ENCODE measurements around the gene POLR1H. TPM values are rescaled to one million over a fixed set of nuclear protein-coding genes. Genes with fewer than 3 reads are reported as not detected.
"Not testable (repeated sequence)": the region's sequence is repeated elsewhere in the genome, so short reads cannot be mapped to it uniquely, and the experiment has no call there.

POLR1H gene
- total RNA-seq, 2 donors from 2014 or later = 16.2 to 23.1 TPM

- Histone ChIP-seq H3K9me3 (no peaks in the 10 kb centered on the region), H3K36me3 (no peaks in the 10 kb centered on the region), H3K27ac (no peak overlapping the region), H3K4me3 (no peak overlapping the region), H3K4me1 (no peaks in the 10 kb centered on the region), H3K27me3 (no peaks in the 10 kb centered on the region)
- no peak for DNase-seq (ENCODE audit: low spot score)
- no peak for TF ChIP-seq CTCF (IDR thresholded peaks at IDR 0.05)
These were observed 35.9 kb upstream of the POLR1H start for GRCh38 chr6:30025186-30025585.

DNA sequence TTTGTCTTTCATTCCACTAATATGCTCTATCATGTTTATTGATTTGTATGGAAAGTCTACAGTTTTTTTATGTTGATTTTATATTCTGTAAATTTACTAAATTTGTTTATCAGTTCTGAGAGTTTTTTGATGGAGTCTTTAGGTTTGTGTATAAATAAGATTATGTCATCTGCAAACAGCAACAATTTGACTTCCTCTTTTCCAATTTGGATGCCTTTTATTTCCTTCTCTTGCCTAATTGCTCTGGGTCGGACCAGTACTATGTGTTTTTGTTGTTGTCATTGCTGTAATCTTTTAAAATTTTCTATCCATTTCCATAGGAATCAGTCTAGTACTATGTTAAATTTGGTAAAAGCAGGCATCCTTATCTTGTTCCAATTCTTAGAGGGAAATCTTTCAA is 31.5 kb upstream of the POLR1H start:
- no peaks in the 10 kb centered on the region for H3K9me3 ChIP-seq
- H3K27me3 ChIP-seq = no peaks in the 10 kb centered on the region
- DNase-seq (ENCODE audit: low spot score) = no peak
- TF ChIP-seq CTCF (IDR thresholded peaks at IDR 0.05) = no peak
- H3K4me1 ChIP-seq = no peaks in the 10 kb centered on the region
- H3K27ac ChIP-seq = no peak overlapping the region
- H3K4me3 ChIP-seq = no peak overlapping the region
- no peaks in the 10 kb centered on the region for H3K36me3 ChIP-seq

GRCh38 chr6:30031381-30031780 is 29.7 kb upstream of the POLR1H start:
- Histone ChIP-seq H3K4me3 (no peak overlapping the region), H3K27me3 (no peaks in the 10 kb centered on the region), H3K27ac (no peak overlapping the region), H3K36me3 (no peaks in the 10 kb centered on the region), H3K9me3 (no peaks in the 10 kb centered on the region), H3K4me1 (no peaks in the 10 kb centered on the region)
- DNase-seq (ENCODE audit: low spot score) = no peak
- no peak for TF ChIP-seq CTCF (IDR thresholded peaks at IDR 0.05)

- H3K27ac ChIP-seq; H3K4me3 ChIP-seq; H3K36me3 ChIP-seq; H3K27me3 ChIP-seq; DNase-seq (ENCODE audit: low spot score); H3K9me3 ChIP-seq; H3K4me1 ChIP-seq: not testable (repeated sequence)
These were observed 27.6 kb upstream of the POLR1H start for GRCh38 chr6:30033440-30033839.

DNA sequence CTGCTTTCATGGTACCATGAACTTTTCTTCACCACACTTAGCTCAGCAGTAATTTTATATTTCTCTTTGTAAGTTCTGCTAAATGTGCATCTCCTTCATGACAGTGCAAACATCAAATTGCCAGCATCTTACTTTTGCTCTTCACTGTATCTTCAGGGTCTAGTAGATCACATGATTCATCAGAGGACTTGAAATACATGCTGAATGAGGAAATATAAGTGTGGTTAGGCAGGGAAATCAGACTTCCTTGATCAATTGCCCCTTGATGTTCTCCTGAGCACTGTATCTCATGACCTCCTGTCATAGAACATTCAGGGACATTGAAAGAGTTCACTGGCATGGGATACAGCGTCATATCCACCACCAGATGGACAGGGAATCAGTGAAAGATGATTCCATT is 25.3 kb upstream of the POLR1H start:
- TF ChIP-seq CTCF (IDR thresholded peaks at IDR 0.05) = no peak
- Histone ChIP-seq H3K9me3 (no peaks in the 10 kb centered on the region), H3K4me1 (no peaks in the 10 kb centered on the region), H3K36me3 (no peaks in the 10 kb centered on the region), H3K27ac (no peak overlapping the region), H3K4me3 (no peak overlapping the region), H3K27me3 (no peaks in the 10 kb centered on the region)
- DNase-seq (ENCODE audit: low spot score) = no peak

GRCh38 chr6:30037182-30037788 is 23.8 kb upstream of the POLR1H start:
- no peaks in the 10 kb centered on the region for H3K27me3 ChIP-seq
- TF ChIP-seq CTCF (IDR thresholded peaks at IDR 0.05) = peak in 1 of 2 donors; percentile 46
- no peaks in the 10 kb centered on the region for H3K9me3 ChIP-seq
- no peak overlapping the region for H3K4me3 ChIP-seq
- H3K27ac ChIP-seq = no peak overlapping the region
- no peak for DNase-seq (ENCODE audit: low spot score)
- no peaks in the 10 kb centered on the region for H3K4me1 ChIP-seq
- no peaks in the 10 kb centered on the region for H3K36me3 ChIP-seq

All from right atrium auricular region (tissue), 2 donors.